Non-pigmented ciliary epithelial cell (primary cell): ENCODE measurements around the gene MAP1LC3B.
"Not testable (repeated sequence)": the region's sequence is repeated elsewhere in the genome, so short reads cannot be mapped to it uniquely, and the experiment has no call there.

Experiments used
- DNase-seq: peaks from one replicate; pipeline ENCODE4 v3.0.0-alpha.2; 2010; ENCODE audit warnings: low read depth

The MAP1LC3B gene

GRCh38 chr16:87380881-87381280, 11.3 kb upstream of the MAP1LC3B start:
- no peak for DNase-seq

- DNase-seq: no peak
These were observed 9.9 kb upstream of the MAP1LC3B start for GRCh38 chr16:87382023-87382785.

- DNase-seq: peak; percentile 65
These were observed 8.5 kb upstream of the MAP1LC3B start, which contains the start of gene FBXO31 for GRCh38 chr16:87383505-87384161. FBXO31 (minus strand) TSS chr16:87383776; CDS start chr16:87383744, 32 bp downstream.

- no peak for DNase-seq
These were observed 7.8 kb upstream of the MAP1LC3B start for GRCh38 chr16:87384162-87384874.

GRCh38 chr16:87384875-87385167, 7.3 kb upstream of the MAP1LC3B start:
- DNase-seq: not testable (repeated sequence)

GRCh38 chr16:87387942-87388817, 4.0 kb upstream of the MAP1LC3B start:
- peak; percentile 97 for DNase-seq

GRCh38 chr16:87388818-87389134, 3.4 kb upstream of the MAP1LC3B start:
- DNase-seq: no peak

- DNase-seq: no peak
These were observed 2.9 kb upstream of the MAP1LC3B start for GRCh38 chr16:87389245-87389644.

- DNase-seq: not testable (repeated sequence)
These were observed 2.2 kb upstream of the MAP1LC3B start for GRCh38 chr16:87389914-87390313.

GRCh38 chr16:87390641-87391323, 1.4 kb upstream of the MAP1LC3B start:
- DNase-seq: no peak

GRCh38 chr16:87391324-87391949, 699 bp upstream of the MAP1LC3B start:
- no peak for DNase-seq

GRCh38 chr16:87392821-87393679, 914 bp downstream of the MAP1LC3B start:
- no peak for DNase-seq

GRCh38 chr16:87393680-87394055, 1.5 kb downstream of the MAP1LC3B start:
- DNase-seq: no peak

GRCh38 chr16:87395181-87395842, 3.2 kb downstream of the MAP1LC3B start:
- no peak for DNase-seq

- DNase-seq: no peak
These were observed 12.9 kb downstream of the MAP1LC3B start for GRCh38 chr16:87404764-87405625.

GRCh38 chr16:87406495-87407088, 14.5 kb downstream of the MAP1LC3B start:
- no peak for DNase-seq

GRCh38 chr16:87407511-87408112, 15.5 kb downstream of the MAP1LC3B start:
- DNase-seq: peak; percentile 43

- DNase-seq: no peak
These were observed 17.0 kb downstream of the MAP1LC3B start for GRCh38 chr16:87409153-87409552.
